HG03442 (cell line): ENCODE measurements around the gene DISC1.
"Not testable (repeated sequence)": the region's sequence is repeated elsewhere in the genome, so short reads cannot be mapped to it uniquely, and the experiment has no call there.

Experiments
- ATAC-seq: cut with Tn5 transposase; IDR thresholded peaks from one replicate; pipeline ENCODE4 v1.9.1; 2021; ENCODE audit warnings: mild to moderate bottlenecking, moderate library complexity; ENCODE audit not compliant: unreplicated experiment

Gene DISC1

DNA sequence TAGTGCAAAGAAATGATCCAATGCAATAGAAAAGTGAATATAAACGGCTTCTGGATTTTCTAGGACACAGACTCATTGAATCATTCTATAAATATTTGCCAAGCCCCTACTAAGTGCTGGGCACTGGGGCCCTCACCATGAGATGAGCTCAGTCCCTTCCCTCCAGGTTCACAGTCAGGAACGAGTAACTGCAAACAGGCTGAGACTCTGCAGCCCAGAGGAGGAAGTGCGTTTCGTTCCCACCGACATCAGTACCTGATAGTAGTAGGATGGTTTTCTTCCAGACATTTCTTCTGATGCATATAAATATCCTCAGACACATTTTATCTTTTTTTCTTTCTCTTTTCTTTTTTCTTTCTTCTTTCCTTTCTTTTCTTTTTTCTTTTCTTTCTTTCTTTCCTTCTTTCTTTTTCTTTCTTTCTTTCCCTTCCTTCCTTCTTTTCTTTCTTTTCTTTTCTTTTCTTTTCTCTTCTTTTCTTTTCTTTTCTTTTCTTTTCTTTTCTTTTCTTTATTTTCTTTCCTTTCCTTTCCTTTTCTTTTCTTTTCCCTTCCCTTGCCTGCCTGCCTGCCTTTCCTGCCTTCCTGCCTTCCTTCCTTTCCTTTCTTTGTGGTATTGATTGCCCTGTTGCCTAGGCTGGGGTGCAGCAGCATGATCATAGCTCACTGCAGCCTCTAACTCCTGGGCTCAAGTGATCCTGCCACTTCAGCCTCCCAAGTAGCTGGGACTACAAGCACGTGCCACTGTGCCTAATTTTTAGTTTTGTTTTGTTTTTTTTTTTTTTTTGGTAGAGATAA, 135.4 kb downstream of the DISC1 start:
- ATAC-seq = no peak

DNA sequence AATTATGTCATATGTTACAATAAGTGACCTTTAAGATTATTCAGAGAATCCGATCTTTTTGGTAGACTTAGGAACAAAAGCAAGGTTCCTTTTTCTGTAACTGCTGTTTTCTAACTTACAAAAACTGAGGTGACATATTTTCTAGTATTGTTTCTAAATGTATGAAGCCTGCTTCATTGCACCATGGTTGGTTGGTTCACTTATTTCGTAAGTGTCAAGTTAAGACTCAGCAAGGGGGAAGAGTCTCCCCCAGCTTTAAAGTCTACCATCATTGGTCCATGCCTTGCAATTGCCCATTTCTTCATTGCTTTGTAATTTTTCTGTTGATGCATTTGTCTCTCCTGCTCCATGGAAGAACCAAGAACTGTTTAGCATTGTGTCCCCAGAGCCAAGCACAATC, 136.9 kb downstream of the DISC1 start:
- ATAC-seq = no peak

DNA sequence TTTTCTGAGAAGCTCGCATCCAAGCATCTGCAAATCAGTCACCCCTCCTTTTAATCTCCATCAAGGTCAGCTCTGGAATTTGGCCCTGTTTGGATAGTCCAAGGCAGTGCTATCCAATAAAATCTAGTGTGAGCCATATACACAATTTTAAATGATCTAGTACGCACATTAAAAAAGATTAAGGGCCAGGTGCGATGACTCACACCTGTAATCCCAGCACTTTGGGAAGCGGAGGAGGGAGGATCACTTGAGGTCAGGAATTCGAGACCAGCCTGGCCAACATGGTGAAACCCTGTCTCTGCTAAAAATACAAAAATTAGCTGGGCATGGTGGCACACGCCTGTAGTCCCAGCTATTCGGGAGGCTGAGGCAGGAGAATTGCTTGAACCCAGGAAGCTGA, 139.2 kb downstream of the DISC1 start:
- ATAC-seq = not testable (repeated sequence)

DNA sequence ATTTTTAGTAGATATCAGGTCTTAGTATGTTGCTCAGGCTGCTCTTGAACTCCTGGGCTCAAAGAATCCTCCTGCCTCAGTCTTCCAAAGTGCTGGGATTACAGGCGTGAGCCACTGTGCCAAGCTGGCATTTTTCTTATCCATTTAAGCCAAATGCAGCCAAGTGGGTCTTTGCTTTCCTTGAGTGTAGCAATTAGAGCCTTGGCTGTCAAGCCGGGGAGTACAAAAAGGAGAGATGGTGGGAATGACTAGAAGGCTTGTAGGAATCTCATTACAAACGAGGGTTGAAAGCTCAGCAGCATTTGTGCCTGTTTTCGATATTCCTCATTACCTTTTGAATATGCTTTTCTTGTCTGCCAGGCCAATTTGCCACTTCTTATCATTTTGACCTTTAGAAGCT, 140.9 kb downstream of the DISC1 start:
- ATAC-seq = no peak

DNA sequence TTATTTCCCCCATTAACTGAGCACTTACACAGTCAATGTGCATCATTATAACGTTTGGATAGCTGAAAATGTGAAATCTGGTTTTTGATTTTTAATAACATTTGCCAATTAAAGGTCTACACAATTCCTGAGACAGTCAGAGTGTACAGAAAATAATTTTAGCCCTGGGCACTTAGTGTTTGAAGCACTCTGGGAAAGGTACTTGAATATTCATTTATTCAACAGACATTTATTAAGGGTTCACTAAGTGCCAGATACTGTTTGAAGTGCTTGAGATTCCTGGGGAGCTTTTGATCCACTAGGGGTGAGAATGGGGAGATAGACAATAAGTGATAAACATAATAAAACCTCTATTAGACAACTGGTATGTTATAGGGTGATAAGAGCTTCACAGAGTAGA, 141.8 kb downstream of the DISC1 start:
- no peak for ATAC-seq

DNA sequence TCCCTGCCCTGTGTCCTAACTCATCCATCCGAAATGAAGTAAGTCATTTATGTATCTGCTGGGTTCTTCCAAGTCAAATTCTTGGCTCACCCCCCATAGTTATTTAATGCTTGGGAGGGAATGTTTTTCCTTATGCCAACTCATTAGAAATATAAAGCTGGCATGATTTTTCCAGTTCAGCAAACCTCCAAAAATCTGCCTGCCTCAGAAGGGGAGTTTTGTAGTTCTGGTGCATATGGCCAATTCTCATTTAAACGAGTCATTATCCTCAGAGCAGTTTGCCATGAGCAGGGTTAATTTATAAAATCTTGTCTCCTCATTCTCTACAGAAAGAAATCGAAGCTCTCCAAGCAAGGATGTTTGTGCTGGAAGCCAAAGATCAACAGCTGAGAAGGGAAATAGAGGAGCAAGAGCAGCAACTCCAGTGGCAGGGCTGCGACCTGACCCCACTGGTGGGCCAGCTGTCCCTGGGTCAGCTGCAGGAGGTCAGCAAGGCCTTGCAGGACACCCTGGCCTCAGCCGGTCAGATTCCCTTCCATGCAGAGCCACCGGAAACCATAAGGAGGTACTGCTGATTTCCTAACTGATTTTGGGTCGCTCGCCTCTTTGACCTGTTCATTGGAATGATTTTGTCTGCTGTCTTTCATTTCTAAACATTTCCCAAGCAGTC, 144.1 kb downstream of the DISC1 start:
- ATAC-seq = no peak

DNA sequence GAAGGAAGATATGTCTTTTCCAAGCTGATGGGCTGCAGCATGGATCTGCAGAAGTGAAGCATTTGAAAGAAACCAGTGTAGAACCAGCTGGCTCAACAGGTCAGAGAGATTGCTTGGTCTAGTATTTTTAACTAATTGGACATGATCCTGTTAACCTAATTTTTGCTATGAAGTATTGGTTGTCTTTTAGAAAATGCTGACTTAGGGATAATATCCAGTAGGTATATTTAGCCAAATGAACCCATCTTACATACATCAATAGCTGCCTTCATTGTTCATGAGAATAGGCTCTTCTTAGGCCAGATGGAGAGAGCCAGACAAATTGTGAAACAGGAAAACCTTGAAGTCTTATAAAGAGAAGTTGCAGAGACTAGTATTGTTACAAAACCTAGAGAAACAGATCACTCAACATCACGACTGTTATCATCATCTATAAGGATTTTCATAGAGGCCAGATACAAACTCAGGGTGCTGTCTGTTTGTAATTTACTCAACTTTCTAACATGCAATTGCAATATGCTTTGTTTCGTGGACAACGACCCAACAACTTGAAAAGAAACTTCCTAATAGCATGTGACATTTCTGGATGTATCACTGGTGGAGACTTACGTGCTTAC, 148.2 kb downstream of the DISC1 start:
- no peak for ATAC-seq

DNA sequence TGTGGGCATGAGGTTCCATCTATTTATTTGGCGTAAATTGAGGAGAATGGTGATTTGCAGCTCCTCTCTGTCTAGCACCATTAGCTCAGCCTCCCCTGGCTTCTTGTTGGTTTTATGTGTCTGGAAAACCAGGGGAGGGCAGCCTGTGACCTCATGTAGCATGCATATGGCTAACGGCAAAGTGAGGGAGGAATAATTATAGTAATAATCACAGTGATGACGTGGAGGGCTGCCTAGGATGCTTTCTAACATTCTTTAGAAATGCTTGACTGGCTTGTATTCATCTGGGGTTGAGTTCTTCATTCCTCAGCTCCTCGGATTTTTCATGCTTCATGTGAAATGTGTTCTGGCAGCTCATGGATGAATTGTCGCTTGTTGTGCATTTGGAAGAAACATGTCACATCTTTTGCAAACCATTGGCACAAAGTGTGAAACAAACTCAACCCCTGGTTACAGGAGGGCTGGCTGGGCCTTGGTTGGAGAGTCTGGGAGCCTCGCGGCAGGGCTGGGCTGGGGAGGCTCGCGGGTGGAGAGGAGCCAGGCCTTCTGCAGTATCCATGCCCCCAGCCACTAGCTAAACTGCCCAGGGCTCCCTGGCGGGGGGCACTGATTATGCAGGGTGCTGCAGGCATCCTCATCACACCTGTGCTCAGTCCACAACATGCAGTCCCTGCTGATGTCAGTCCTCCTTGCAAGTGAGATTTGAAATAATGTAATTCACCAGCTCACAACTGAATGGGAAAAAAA, 149.6 kb downstream of the DISC1 start:
- no peak for ATAC-seq

DNA sequence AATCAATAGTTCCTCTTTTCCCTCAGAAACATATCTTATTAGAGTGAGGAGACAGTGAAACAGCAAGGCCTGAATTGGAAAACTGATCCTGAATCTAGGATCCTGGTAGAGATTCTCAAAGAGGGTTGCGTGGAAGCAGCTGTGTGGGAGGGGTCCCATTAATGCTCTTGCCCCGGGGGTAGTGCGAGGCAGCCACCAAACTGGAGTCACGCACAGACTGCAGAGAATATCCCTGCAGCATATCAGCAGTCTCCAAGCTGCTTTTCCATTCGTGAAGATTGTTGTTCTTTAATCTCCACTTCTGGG, 150.1 kb downstream of the DISC1 start:
- ATAC-seq = no peak

DNA sequence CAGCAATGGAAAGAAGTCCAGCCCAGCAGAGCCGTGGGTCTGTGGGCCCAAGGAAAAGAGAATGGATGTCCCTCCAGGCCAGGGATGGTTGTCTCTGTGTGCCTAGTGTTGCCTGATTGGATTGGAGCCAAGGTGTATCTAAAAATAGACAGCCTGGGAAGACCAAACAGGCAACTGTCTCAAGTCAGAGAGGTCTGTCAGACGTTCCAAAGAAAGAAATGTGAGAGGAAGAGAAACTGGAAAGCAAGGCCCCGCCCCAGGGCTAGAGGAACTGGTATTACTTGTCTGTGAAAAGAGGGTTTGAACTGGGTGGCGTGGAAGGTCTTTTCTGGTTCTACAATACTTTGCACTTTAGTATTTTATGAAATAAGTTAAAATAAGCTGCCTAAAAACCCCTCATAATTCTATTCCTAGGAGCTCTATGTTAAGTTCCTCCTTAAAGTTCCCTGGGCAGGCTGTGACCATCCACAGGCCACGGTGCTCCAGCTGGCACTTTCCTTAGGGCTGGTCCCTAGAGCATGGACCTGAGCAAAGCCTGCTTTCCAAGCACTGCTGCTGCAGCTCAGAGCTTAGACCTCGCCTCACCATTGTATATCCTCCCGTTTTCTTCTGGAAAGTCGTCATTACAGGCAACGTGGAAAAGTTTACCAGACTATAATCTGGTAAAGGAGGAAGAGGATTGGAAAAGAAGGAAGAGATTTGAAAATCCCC, 151.6 kb downstream of the DISC1 start:
- no peak for ATAC-seq

DNA sequence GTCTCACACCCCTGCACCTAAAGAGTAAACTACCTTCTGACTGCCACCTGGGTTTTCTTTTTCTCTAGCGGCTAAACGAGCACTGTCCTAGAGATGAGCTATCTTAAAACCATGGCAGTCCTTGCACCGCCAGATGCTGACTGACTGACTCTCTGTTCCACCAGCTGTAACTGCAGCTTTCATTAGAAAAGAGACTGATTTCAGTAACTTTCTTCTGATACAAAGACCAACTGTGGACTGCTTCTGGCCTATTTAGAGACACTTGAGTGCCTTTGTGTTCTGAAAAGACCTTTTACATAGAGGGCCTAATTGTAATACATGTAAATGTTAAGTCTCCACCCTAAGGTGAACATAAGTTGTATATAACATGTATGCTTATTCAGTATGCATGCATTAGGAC, 152.5 kb downstream of the DISC1 start:
- no peak for ATAC-seq

DNA sequence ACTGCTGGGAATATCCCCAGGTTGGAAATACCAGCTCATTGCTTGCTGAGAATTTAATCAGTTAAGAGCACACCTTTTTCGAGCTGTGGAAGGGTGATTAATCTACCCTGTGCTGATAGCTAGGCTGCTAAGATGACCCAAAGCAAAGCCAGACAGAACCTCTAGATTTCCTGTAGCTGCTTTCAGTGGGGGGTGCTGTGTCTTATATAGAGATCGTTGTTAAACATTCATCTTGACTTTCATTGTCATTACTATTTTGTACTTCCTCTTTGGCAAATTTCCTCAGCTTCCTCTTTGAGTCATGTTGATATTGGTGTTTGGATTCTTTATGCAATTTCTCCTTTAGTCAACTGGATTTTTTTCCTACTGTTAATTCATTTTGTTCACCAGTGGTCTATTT, 155.3 kb downstream of the DISC1 start:
- ATAC-seq = no peak

DNA sequence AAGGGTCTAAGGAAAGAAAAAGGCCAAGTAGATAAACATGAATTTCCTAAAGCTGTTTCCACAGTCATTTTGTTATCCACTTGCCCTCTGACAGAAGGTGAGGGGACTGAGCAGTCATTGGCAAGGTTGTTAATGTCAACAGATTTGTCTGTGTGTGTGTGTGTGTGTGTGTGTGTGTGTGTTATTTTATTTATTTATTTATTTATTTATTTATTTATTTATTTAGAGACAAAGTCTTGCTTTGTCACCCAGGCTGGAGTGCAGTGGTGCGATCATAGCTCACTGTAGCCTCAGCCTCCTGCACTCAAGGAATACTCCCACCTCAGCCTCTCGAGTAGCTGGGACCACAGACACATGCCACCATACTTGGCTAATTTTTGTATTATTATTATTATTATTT, 158.5 kb downstream of the DISC1 start:
- ATAC-seq = not testable (repeated sequence)

DNA sequence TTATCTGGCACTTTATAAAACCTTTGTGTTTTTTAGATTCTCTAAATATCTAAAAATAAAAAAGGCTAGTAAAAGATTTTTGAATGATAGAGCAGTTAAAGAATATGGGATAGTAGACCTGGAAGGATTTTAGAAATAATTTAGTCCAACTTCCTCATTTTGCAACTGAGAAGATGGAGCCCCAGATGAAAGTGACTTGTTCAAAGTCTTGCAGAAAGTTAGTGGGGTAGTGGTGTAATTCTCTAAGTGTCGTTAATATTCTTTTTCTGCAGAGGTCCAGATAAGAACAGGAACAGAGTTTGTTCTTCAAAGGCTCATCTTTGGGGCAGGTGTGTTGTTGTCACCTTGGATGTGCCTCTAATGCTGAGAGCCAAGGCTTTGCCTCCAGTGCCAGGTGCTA, 159.5 kb downstream of the DISC1 start:
- ATAC-seq = no peak

DNA sequence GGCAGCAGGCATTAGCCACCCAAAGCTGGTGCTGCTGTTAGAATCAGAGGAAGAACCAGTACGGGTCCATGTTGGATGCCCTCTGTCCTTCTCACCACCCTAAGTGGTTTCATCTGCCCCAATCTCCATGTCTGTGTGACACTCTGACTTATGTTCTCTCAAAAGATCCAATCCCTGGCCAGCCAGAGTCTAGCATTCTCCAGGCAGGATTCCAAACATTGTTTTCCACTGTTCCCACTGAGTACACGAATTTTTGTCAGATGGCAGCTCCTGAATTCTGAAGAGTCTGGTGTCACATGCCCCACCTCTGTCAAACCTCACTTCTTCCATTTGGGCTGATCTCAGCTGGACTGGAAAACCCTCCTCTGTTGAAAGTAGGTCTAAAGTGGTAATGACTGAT, 166.0 kb downstream of the DISC1 start:
- ATAC-seq = no peak

DNA sequence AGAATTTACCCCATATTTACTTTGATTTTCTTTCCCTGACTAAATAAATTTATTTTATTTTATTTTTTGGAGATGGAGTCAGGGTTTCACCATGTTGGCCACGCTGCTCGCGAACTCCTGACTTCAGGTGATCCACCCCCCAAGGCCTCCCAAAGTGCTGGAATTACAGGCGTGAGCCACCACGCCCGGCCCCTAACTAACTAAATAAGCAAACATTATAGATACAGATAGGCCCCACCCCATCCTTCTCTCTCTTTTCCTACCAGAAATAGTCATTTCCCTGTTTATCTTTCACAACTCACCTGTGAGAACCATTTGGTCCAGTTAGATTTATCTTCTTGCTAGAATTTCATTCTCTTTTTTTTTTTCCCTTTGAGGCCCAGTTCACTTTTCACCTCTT, 167.3 kb downstream of the DISC1 start:
- ATAC-seq = no peak

DNA sequence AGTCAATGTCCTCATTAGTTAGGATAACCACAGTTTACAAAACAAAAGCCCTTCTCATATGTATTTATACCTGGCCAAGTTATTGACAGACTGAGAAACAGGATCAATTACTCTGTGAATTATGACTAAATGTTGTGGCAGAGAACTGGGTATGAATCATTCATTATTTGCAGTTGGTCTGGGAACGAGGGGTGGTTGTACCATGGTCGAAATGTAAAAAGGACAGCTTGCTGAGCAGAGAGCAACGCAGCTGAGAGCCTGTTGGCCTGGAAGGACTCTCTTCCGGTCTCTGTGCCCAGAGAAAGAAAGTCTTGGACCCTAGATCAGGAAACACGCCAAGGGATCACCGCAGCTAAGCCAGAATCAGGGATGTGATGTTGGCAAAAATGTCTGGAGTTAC, 169.6 kb downstream of the DISC1 start:
- no peak for ATAC-seq

DNA sequence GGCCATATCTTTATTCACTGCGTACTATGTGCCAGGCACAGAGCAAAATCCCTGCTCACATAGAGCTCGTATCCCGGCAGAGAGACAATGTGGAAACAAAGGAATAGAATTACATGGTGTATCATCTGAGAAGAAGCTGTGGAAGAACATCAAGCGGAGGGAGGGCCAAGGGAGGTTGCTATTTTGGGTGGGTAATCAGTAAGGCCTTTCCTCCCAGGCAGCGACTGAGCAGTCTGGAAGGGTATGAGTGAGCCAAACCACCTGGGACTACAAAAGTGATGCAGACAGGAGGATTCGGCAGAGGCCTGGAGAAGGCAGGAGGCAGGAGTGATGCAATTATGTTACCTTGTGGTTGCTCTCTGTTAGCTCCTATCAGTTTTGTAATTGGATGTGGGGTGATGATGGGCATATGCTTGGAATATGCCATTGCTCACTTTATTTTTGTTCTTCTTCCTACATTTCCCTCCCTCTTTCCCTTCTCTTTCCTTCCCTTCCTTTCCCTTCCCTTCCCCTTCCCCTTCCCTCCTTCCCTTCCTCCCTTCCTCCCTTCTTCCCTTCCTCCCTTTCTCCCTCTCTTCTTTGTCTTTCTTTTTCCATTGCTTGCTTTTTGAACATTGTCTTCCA, 172.9 kb downstream of the DISC1 start:
- no peak for ATAC-seq

DNA sequence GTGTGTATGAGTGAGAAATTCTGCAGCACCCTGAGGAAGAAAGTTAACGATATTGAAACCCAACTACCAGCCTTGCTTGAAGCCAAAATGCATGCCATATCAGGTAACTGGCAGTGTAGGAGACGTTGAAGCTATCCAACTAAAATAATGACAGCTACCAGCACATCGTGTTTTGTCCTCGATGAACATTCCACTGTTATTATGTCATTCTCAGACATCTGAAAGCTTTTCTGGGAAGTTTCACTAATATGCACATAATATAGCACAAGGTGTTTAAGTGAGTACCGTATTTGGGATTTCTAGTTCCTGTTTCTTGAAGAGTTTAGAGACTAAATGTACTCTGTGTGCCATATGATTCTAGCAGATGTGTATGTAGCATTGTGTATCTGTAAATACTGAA, 173.5 kb downstream of the DISC1 start:
- ATAC-seq = no peak

DNA sequence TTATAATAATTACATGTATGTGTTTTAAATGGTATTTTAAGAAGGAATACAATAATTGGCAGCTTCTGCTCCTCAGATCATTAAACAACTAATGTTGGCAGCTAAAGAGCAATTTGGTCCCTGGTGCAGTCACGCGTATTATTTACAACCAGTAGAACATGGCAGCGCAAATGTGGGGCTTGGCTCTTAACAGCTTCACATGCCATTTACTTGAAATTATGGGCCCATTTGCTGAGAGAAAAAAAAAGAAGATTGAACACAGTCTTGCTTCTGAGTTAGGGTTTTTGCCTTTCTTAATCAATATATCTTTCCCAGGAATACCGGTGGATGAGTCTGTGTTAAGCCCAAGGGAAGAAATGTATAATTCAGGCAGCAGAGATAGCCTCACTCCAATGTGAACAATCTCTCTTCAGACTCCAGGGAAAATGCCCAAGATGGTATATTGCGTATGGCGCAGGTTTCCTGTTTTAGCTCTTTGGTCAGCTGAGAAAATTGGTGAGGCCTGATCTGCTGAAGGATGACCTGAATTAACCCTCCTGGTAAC, 174.5 kb downstream of the DISC1 start:
- no peak for ATAC-seq
